ENCODE results near the gene KLRC4. TPM values are rescaled to one million over a fixed set of nuclear protein-coding genes. Genes with fewer than 3 reads are reported as not detected.
"Not testable (repeated sequence)": the region's sequence is repeated elsewhere in the genome, so short reads cannot be mapped to it uniquely, and the experiment has no call there.

Gene KLRC4
- total RNA-seq, 1 experiment from 2014 or later = not detected

- no peaks in the 10 kb centered on the region for H3K79me2 ChIP-seq (ENCODE audit: low read depth)
- ChIA-PET POLR2A (ENCODE audit: unreplicated experiment) (no interaction called here), CTCF (no interaction called here)
- H4K20me1 ChIP-seq (ENCODE audit: insufficient read depth) = no peaks in the 10 kb centered on the region
- H3K27ac ChIP-seq = no peak overlapping the region
- H3K9me3 ChIP-seq (ENCODE audit: insufficient read depth, low read depth) = no peaks in the 10 kb centered on the region
- H3K4me2 ChIP-seq = no peak overlapping the region
- TF ChIP-seq EZH2 (IDR thresholded peaks at IDR 0.05; ENCODE audit: low read depth) = no peak
- TF ChIP-seq, protein P1, sequence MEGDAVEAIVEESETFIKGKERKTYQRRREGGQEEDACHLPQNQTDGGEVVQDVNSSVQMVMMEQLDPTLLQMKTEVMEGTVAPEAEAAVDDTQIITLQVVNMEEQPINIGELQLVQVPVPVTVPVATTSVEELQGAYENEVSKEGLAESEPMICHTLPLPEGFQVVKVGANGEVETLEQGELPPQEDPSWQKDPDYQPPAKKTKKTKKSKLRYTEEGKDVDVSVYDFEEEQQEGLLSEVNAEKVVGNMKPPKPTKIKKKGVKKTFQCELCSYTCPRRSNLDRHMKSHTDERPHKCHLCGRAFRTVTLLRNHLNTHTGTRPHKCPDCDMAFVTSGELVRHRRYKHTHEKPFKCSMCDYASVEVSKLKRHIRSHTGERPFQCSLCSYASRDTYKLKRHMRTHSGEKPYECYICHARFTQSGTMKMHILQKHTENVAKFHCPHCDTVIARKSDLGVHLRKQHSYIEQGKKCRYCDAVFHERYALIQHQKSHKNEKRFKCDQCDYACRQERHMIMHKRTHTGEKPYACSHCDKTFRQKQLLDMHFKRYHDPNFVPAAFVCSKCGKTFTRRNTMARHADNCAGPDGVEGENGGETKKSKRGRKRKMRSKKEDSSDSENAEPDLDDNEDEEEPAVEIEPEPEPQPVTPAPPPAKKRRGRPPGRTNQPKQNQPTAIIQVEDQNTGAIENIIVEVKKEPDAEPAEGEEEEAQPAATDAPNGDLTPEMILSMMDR (conservative IDR thresholded peaks at IDR 0.05) = no peak
- H3K4me3 ChIP-seq = no peak overlapping the region
- H3K27me3 ChIP-seq (ENCODE audit: insufficient read depth, low read depth) = no peaks in the 10 kb centered on the region
- 0 out of 2 replicates have a peak, but pooled peaks cover 4% of the 10 kb centered on the region for H3K4me1 ChIP-seq (replicated peaks; ENCODE audit: insufficient read depth)
- no peaks in the 10 kb centered on the region for H3K36me3 ChIP-seq (ENCODE audit: low read depth)
- peaks cover 4% of the 10 kb centered on the region; the same call in 1 of the 2 replicates for H3K9me2 ChIP-seq (ENCODE audit: insufficient read depth)
- H2AFZ ChIP-seq = no peak overlapping the region
- BruUV-seq (replicated peaks) = no TSS peak
- DNase-seq = no peak
- intact Hi-C loops (cut with micrococcal nuclease; ENCODE audit: unreplicated experiment) = no loop called here
- no peaks in the 10 kb centered on the region for H3F3A ChIP-seq (ENCODE audit: insufficient read depth, low read depth)
Measured at GRCh38 chr12:10448236-10448635, 38.7 kb upstream of the KLRC4 start.

GRCh38 chr12:10446052-10446451, 36.5 kb upstream of the KLRC4 start:
- not testable (repeated sequence) for BruUV-seq (replicated peaks)

DNA sequence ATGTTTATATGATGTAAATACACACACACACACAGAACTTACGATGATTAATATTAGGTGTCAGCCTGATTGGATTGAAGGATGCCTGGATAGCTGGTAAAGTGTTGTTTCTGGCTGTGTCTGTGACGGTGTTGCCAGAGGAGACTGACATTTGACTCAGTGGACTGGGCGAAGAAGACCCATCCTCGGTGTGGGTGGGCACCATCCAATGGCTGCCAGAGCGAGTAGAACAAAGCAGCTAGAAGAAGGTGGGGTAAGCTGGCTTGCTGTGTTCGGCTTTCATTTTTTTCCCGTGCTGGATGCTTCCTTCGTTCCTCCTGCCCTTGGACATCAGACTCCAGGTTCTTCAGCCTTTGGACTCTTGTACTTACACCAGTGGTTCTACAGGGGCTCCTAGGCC, 31.6 kb upstream of the KLRC4 start:
- CTCF ChIA-PET; H3K79me2 ChIP-seq (ENCODE audit: low read depth); H3K27me3 ChIP-seq (ENCODE audit: insufficient read depth, low read depth); BruUV-seq (replicated peaks); H2AFZ ChIP-seq; H3K9me3 ChIP-seq (ENCODE audit: insufficient read depth, low read depth); H3F3A ChIP-seq (ENCODE audit: insufficient read depth, low read depth); H3K9me2 ChIP-seq (ENCODE audit: insufficient read depth); intact Hi-C loops (cut with micrococcal nuclease; ENCODE audit: unreplicated experiment); DNase-seq; H3K4me3 ChIP-seq; H3K4me2 ChIP-seq; H3K36me3 ChIP-seq (ENCODE audit: low read depth); H3K4me1 ChIP-seq (replicated peaks; ENCODE audit: insufficient read depth); H3K27ac ChIP-seq; POLR2A ChIA-PET (ENCODE audit: unreplicated experiment); H4K20me1 ChIP-seq (ENCODE audit: insufficient read depth): not testable (repeated sequence)

More at GRCh38 chr12:10446052-10446451, 36.5 kb upstream of the KLRC4 start:
- H3K4me3 ChIP-seq; H3K4me1 ChIP-seq (replicated peaks; ENCODE audit: insufficient read depth); H3K9me2 ChIP-seq (ENCODE audit: insufficient read depth); H3K9me3 ChIP-seq (ENCODE audit: insufficient read depth, low read depth); CTCF ChIA-PET; DNase-seq; H3K27me3 ChIP-seq (ENCODE audit: insufficient read depth, low read depth); intact Hi-C loops (cut with micrococcal nuclease; ENCODE audit: unreplicated experiment); H3K27ac ChIP-seq; H3K36me3 ChIP-seq (ENCODE audit: low read depth); H2AFZ ChIP-seq; H4K20me1 ChIP-seq (ENCODE audit: insufficient read depth); H3K79me2 ChIP-seq (ENCODE audit: low read depth); POLR2A ChIA-PET (ENCODE audit: unreplicated experiment); H3F3A ChIP-seq (ENCODE audit: insufficient read depth, low read depth); H3K4me2 ChIP-seq: not testable (repeated sequence)

DNA sequence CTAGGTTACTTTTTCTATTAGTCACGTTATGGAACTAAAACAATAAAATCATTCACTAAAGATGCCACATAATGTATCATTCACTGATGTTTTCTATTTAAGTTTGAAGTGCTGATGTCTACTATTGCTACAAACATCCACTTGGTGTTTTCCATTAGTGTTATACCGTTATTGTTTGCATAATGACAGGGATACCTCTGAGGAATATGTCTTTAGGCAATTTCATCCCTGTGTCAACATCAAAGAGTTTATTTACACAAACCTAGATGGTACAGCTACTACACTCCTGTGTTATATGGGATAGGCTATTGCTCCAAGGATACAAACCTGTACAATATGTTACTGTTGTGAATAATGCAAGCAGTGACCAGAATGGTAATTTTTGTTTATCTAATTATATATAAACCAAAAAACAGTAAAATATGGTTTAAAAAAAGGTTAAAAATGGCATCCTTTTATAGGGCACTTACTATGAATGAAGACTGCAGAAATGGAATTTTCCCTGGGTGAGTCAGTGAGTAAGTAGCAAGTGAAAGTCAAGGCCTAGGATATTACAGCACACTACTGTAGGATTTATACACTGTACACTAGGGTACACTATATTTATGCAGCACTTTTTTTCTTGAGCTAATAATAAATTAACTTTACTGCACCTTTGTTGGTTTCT, 30.2 kb upstream of the KLRC4 start:
- intact Hi-C loops (cut with micrococcal nuclease; ENCODE audit: unreplicated experiment); H4K20me1 ChIP-seq (ENCODE audit: insufficient read depth); H3K79me2 ChIP-seq (ENCODE audit: low read depth); H3K4me2 ChIP-seq; CTCF ChIA-PET; H3K9me2 ChIP-seq (ENCODE audit: insufficient read depth); POLR2A ChIA-PET (ENCODE audit: unreplicated experiment); H2AFZ ChIP-seq; H3K9me3 ChIP-seq (ENCODE audit: insufficient read depth, low read depth); H3K27me3 ChIP-seq (ENCODE audit: insufficient read depth, low read depth); BruUV-seq (replicated peaks); H3K36me3 ChIP-seq (ENCODE audit: low read depth); H3F3A ChIP-seq (ENCODE audit: insufficient read depth, low read depth); H3K27ac ChIP-seq; H3K4me1 ChIP-seq (replicated peaks; ENCODE audit: insufficient read depth); H3K4me3 ChIP-seq: not testable (repeated sequence)
- peak in 1 of 2 experiments; percentile 77 for DNase-seq

DNA sequence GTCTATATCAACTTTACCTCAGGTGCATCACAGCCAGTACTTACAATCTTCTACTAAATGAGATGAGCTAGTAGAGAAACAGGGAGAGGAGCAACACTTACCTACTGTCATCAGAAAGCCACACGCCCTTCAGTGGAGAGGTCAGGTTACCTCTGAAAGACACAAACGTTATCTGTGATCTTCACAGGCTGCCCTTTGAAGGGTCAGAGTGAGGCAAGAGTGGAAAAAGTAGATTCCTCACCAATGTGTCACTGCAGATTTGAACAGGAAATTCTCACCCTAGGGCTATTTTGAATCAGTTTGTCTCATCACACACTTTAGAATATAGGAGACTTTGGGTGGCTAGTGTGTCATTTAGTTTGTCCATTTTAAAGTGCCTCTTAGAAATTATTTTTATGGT, 28.0 kb upstream of the KLRC4 start:
- H3K4me2 ChIP-seq; H3K27me3 ChIP-seq (ENCODE audit: insufficient read depth, low read depth); CTCF ChIA-PET; H4K20me1 ChIP-seq (ENCODE audit: insufficient read depth); BruUV-seq (replicated peaks); H3K4me1 ChIP-seq (replicated peaks; ENCODE audit: insufficient read depth); H3K36me3 ChIP-seq (ENCODE audit: low read depth); DNase-seq; H3K4me3 ChIP-seq; H3K9me3 ChIP-seq (ENCODE audit: insufficient read depth, low read depth); H3K9me2 ChIP-seq (ENCODE audit: insufficient read depth); POLR2A ChIA-PET (ENCODE audit: unreplicated experiment); intact Hi-C loops (cut with micrococcal nuclease; ENCODE audit: unreplicated experiment); H2AFZ ChIP-seq; H3K27ac ChIP-seq; H3F3A ChIP-seq (ENCODE audit: insufficient read depth, low read depth); H3K79me2 ChIP-seq (ENCODE audit: low read depth): not testable (repeated sequence)

DNA sequence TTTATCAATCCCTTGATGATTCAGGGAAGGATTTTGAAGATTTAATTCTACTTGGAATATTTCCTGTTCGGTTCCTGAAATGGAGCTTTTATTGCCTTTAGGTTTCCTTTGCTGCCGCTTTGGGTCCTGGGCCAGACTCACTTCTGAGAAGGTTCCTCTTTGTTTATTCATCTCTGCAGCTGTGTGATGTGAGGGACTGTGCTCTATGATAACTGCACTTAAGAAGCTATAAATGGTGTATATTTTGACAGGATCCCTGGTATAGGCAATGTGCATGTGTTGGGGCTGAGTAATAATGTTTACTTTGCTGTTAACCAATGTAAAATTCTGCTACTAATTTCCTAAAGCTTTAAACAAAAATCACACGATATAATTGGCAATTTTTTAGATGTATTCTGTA, 26.3 kb upstream of the KLRC4 start, which contains the start of gene KLRC2:
Gene KLRC2, minus strand, starts transcription at position 195 of the 400 bp plus-strand sequence. Its CDS starts 24 bp downstream, at position 171.
- H3K36me3 ChIP-seq (ENCODE audit: low read depth); BruUV-seq (replicated peaks); H3K9me3 ChIP-seq (ENCODE audit: insufficient read depth, low read depth); H3K27ac ChIP-seq; intact Hi-C loops (cut with micrococcal nuclease; ENCODE audit: unreplicated experiment); DNase-seq; H3K4me2 ChIP-seq; H3K4me3 ChIP-seq; H3K4me1 ChIP-seq (replicated peaks; ENCODE audit: insufficient read depth); CTCF ChIA-PET; H3F3A ChIP-seq (ENCODE audit: insufficient read depth, low read depth); H3K79me2 ChIP-seq (ENCODE audit: low read depth); H4K20me1 ChIP-seq (ENCODE audit: insufficient read depth); H2AFZ ChIP-seq; H3K27me3 ChIP-seq (ENCODE audit: insufficient read depth, low read depth); H3K9me2 ChIP-seq (ENCODE audit: insufficient read depth): not testable (repeated sequence)
- POLR2A ChIA-PET (ENCODE audit: unreplicated experiment) = interaction anchor here (0.5 kb wide), 1 partner anchor 15 kb away, joined by 6 read pairs; the partner anchor contains the start of gene KLRC3

GRCh38 chr12:10430623-10431022, 21.1 kb upstream of the KLRC4 start:
- H4K20me1 ChIP-seq (ENCODE audit: insufficient read depth); CTCF ChIA-PET; H3K79me2 ChIP-seq (ENCODE audit: low read depth); H3F3A ChIP-seq (ENCODE audit: insufficient read depth, low read depth); H3K4me2 ChIP-seq; H3K4me3 ChIP-seq; BruUV-seq (replicated peaks); H3K9me2 ChIP-seq (ENCODE audit: insufficient read depth); H2AFZ ChIP-seq; H3K36me3 ChIP-seq (ENCODE audit: low read depth); H3K9me3 ChIP-seq (ENCODE audit: insufficient read depth, low read depth); H3K4me1 ChIP-seq (replicated peaks; ENCODE audit: insufficient read depth); H3K27me3 ChIP-seq (ENCODE audit: insufficient read depth, low read depth); POLR2A ChIA-PET (ENCODE audit: unreplicated experiment); intact Hi-C loops (cut with micrococcal nuclease; ENCODE audit: unreplicated experiment); H3K27ac ChIP-seq; DNase-seq: not testable (repeated sequence)

Data from PC-9 (cell line).